ENCODE data around the gene FTMT. TPM values are rescaled to one million over a fixed set of nuclear protein-coding genes. Genes with fewer than 3 reads are reported as not detected.

Gene FTMT
- total RNA-seq, 3 donors from 2014 or later (not counting 1 experiment from before 2014, with no cell fraction given): not detected

GRCh38 chr5:121867403-121867802, 15.7 kb downstream of the FTMT start:
- Histone ChIP-seq H3K27me3 (ENCODE audit: control insufficient read depth, insufficient read depth, low read length) (no peaks in the 10 kb centered on the region), H3K4me1 (ENCODE audit: control insufficient read depth, insufficient read depth, low read length) (no peaks in the 10 kb centered on the region), H3K9me3 (ENCODE audit: control insufficient read depth, insufficient read depth, low read length) (no peaks in the 10 kb centered on the region), H3K27ac (ENCODE audit: low read length) (no peak overlapping the region), H3K4me3 (ENCODE audit: low read length) (no peak overlapping the region), H3K36me3 (ENCODE audit: control insufficient read depth, insufficient read depth, low read length) (no peaks in the 10 kb centered on the region)
- no peak overlapping the region for H3K4me3 Mint-ChIP-seq
- 79% methylated on average over 3 of the region's 3 CpGs for WGBS (ENCODE audit: insufficient coverage)
- H3K27ac Mint-ChIP-seq: no peak overlapping the region
- no peaks in the 10 kb centered on the region for H3K27me3 Mint-ChIP-seq (ENCODE audit: low read depth in 2 of 2)
- H3K9me3 Mint-ChIP-seq: peaks cover 4 to 7% of the 10 kb centered on the region in 2 donors
- TF ChIP-seq, protein P1, sequence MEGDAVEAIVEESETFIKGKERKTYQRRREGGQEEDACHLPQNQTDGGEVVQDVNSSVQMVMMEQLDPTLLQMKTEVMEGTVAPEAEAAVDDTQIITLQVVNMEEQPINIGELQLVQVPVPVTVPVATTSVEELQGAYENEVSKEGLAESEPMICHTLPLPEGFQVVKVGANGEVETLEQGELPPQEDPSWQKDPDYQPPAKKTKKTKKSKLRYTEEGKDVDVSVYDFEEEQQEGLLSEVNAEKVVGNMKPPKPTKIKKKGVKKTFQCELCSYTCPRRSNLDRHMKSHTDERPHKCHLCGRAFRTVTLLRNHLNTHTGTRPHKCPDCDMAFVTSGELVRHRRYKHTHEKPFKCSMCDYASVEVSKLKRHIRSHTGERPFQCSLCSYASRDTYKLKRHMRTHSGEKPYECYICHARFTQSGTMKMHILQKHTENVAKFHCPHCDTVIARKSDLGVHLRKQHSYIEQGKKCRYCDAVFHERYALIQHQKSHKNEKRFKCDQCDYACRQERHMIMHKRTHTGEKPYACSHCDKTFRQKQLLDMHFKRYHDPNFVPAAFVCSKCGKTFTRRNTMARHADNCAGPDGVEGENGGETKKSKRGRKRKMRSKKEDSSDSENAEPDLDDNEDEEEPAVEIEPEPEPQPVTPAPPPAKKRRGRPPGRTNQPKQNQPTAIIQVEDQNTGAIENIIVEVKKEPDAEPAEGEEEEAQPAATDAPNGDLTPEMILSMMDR (IDR thresholded peaks at IDR 0.05): no peak
- no peaks in the 10 kb centered on the region for H3K36me3 Mint-ChIP-seq
- no peaks in the 10 kb centered on the region for H3K4me1 Mint-ChIP-seq
- DNase-seq (no peak), ATAC-seq (no peak)
- intact Hi-C loops (cut with micrococcal nuclease): no loop called here

- H3K27me3 ChIP-seq (ENCODE audit: control insufficient read depth, insufficient read depth, low read length): no peaks in the 10 kb centered on the region
- Mint-ChIP-seq H3K9me3 (peaks cover 4 to 7% of the 10 kb centered on the region in 2 donors), H3K4me1 (no peaks in the 10 kb centered on the region), H3K27me3 (ENCODE audit: low read depth in 2 of 2) (no peaks in the 10 kb centered on the region), H3K4me3 (no peak overlapping the region), H3K36me3 (no peaks in the 10 kb centered on the region), H3K27ac (no peak overlapping the region)
- WGBS (ENCODE audit: insufficient coverage): no CpG with 5 or more reads among the region's 2 CpGs
- ATAC-seq (no peak), DNase-seq (no peak)
- H3K27ac ChIP-seq (ENCODE audit: low read length): no peak overlapping the region
- no peaks in the 10 kb centered on the region for H3K4me1 ChIP-seq (ENCODE audit: control insufficient read depth, insufficient read depth, low read length)
- TF ChIP-seq, protein P1 (IDR thresholded peaks at IDR 0.05): no peak
- intact Hi-C loops (cut with micrococcal nuclease): no loop called here
- no peaks in the 10 kb centered on the region for H3K36me3 ChIP-seq (ENCODE audit: control insufficient read depth, insufficient read depth, low read length)
- H3K4me3 ChIP-seq (ENCODE audit: low read length): no peak overlapping the region
- H3K9me3 ChIP-seq (ENCODE audit: control insufficient read depth, insufficient read depth, low read length): no peaks in the 10 kb centered on the region
Measured at GRCh38 chr5:121870489-121870888, 18.8 kb downstream of the FTMT start.

DNA sequence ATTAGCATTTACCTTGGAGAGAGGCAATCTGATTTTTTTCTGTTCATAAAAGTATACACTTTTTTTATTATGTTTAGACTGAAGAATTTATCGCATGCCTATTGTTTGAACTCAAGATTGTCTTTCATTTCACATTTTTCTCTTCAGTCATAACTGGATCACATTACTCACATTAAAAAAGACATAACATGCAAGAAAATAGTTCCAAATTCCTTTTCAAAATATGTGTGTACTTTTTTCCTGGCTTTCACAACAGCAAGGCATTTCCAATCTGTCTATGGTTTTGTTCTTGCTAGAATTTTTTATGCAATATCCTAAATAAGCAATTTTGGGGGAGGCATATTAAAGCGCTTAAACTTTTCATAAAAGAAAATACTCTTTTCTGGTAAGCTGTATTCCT, 21.2 kb downstream of the FTMT start:
- Mint-ChIP-seq H3K4me1 (no peaks in the 10 kb centered on the region), H3K27ac (no peak overlapping the region), H3K27me3 (ENCODE audit: low read depth in 2 of 2) (no peaks in the 10 kb centered on the region), H3K9me3 (peaks cover 0 to 2% of the 10 kb centered on the region in 2 donors), H3K36me3 (no peaks in the 10 kb centered on the region), H3K4me3 (no peak overlapping the region)
- ATAC-seq (no peak), DNase-seq (no peak)
- H3K36me3 ChIP-seq (ENCODE audit: control insufficient read depth, insufficient read depth, low read length): no peaks in the 10 kb centered on the region
- H3K9me3 ChIP-seq (ENCODE audit: control insufficient read depth, insufficient read depth, low read length): no peaks in the 10 kb centered on the region
- no peaks in the 10 kb centered on the region for H3K4me1 ChIP-seq (ENCODE audit: control insufficient read depth, insufficient read depth, low read length)
- TF ChIP-seq, protein P1 (IDR thresholded peaks at IDR 0.05): no peak
- no peak overlapping the region for H3K27ac ChIP-seq (ENCODE audit: low read length)
- WGBS (ENCODE audit: insufficient coverage): no CpG with 5 or more reads among the region's 2 CpGs
- intact Hi-C loops (cut with micrococcal nuclease): no loop called here
- H3K27me3 ChIP-seq (ENCODE audit: control insufficient read depth, insufficient read depth, low read length): no peaks in the 10 kb centered on the region
- H3K4me3 ChIP-seq (ENCODE audit: low read length): no peak overlapping the region

DNA sequence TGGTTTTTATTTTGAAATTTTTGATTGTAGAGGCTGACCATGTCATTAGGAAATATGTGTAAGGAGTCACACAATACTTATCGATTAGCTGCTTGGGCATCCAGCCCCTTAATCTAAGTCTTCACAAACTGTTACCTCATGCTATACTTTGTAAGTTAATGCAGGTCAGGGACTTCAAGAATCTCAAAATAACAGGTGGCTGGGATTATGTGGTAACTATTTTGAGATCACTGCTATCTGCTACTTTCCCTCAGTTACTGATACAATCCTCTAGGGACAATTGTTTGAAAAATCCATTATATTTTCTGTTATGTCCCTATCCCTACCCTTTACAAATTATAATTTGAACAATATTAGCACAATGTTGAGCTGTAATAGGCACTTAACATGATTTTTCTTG, 21.7 kb downstream of the FTMT start:
- no peak for ATAC-seq
- no CpG with 5 or more reads among the region's 1 CpG for WGBS (ENCODE audit: insufficient coverage)
- H3K27me3 Mint-ChIP-seq (ENCODE audit: low read depth in 2 of 2): no peaks in the 10 kb centered on the region
- Histone ChIP-seq H3K4me1 (ENCODE audit: control insufficient read depth, insufficient read depth, low read length) (no peaks in the 10 kb centered on the region), H3K27ac (ENCODE audit: low read length) (no peak overlapping the region), H3K4me3 (ENCODE audit: low read length) (no peak overlapping the region), H3K36me3 (ENCODE audit: control insufficient read depth, insufficient read depth, low read length) (no peaks in the 10 kb centered on the region), H3K9me3 (ENCODE audit: control insufficient read depth, insufficient read depth, low read length) (no peaks in the 10 kb centered on the region), H3K27me3 (ENCODE audit: control insufficient read depth, insufficient read depth, low read length) (no peaks in the 10 kb centered on the region)
- no peak overlapping the region for H3K27ac Mint-ChIP-seq
- intact Hi-C loops (cut with micrococcal nuclease): no loop called here
- H3K9me3 Mint-ChIP-seq: peaks cover 0 to 2% of the 10 kb centered on the region in 2 donors
- H3K36me3 Mint-ChIP-seq: no peaks in the 10 kb centered on the region
- TF ChIP-seq, protein P1 (IDR thresholded peaks at IDR 0.05): no peak
- DNase-seq: no peak
- no peak overlapping the region for H3K4me3 Mint-ChIP-seq
- no peaks in the 10 kb centered on the region for H3K4me1 Mint-ChIP-seq
